Ammon's horn (tissue), 1 donor: Measurements from ENCODE around the gene LZTR1.

Source experiments
- DNase-seq: peaks from one replicate; pipeline ENCODE4 v3.0.0-alpha.2; 2016; ENCODE audit warnings: low spot score

LZTR1 gene

GRCh38 chr22:21015466-21016006 lies 33.4 kb downstream of the LZTR1 start:
- DNase-seq, result no peak

GRCh38 chr22:21016644-21017420 lies 34.7 kb downstream of the LZTR1 start:
- DNase-seq, result no peak

GRCh38 chr22:21018314-21018713 lies 36.2 kb downstream of the LZTR1 start:
- DNase-seq, result no peak

- DNase-seq, result no peak
These were observed 38.8 kb downstream of the LZTR1 start for GRCh38 chr22:21020802-21021429.

GRCh38 chr22:21022507-21022906 lies 40.4 kb downstream of the LZTR1 start:
- no peak for DNase-seq

GRCh38 chr22:21022955-21023614 lies 41.0 kb downstream of the LZTR1 start:
- DNase-seq, result no peak

GRCh38 chr22:21025266-21025665 lies 43.2 kb downstream of the LZTR1 start:
- no peak for DNase-seq

- no peak for DNase-seq
These were observed 44.0 kb downstream of the LZTR1 start for GRCh38 chr22:21025763-21026755.

GRCh38 chr22:21026783-21027692 lies 44.9 kb downstream of the LZTR1 start:
- DNase-seq, result no peak

- no peak for DNase-seq
These were observed 46.5 kb downstream of the LZTR1 start for GRCh38 chr22:21028277-21029251.

GRCh38 chr22:21029486-21030025 lies 47.5 kb downstream of the LZTR1 start:
- DNase-seq, result no peak

- no peak for DNase-seq
These were observed 47.9 kb downstream of the LZTR1 start for GRCh38 chr22:21030032-21030431.

- DNase-seq, result no peak
These were observed 48.8 kb downstream of the LZTR1 start for GRCh38 chr22:21030621-21031544.

GRCh38 chr22:21031545-21032036 lies 49.5 kb downstream of the LZTR1 start:
- DNase-seq, result no peak

GRCh38 chr22:21032037-21032867 lies 50.2 kb downstream of the LZTR1 start, which contains the start of gene SLC7A4:
Gene SLC7A4 (minus strand): TSS chr22:21032561. CDS start chr22:21031812, 749 bp downstream.
- peak; percentile 44 for DNase-seq

- DNase-seq, result no peak
These were observed 51.0 kb downstream of the LZTR1 start for GRCh38 chr22:21032868-21033688.
